ENCODE results near the gene CAPN1.
"Not testable (repeated sequence)": the region's sequence is repeated elsewhere in the genome, so short reads cannot be mapped to it uniquely, and the experiment has no call there.

Gene CAPN1

GRCh38 chr11:65181569-65182257, at the start of gene CAPN1:
Gene CAPN1 (plus strand): TSS chr11:65181928. CDS start chr11:65182702, 774 bp downstream.
- peak; percentile 64 for DNase-seq

GRCh38 chr11:65132238-65132987, 49.3 kb upstream of the CAPN1 start:
- no peak for DNase-seq

GRCh38 chr11:65132988-65133700, 48.6 kb upstream of the CAPN1 start:
- no peak for DNase-seq

- no peak for DNase-seq
These were observed 48.0 kb upstream of the CAPN1 start for GRCh38 chr11:65133724-65134123.

- DNase-seq: peak; percentile 61
These were observed 47.3 kb upstream of the CAPN1 start, which contains the start of gene SYVN1 for GRCh38 chr11:65134240-65134951. Gene SYVN1 (minus strand): TSS chr11:65134519. CDS start chr11:65133601, 918 bp downstream.

- DNase-seq: peak; percentile 97
These were observed 46.6 kb upstream of the CAPN1 start for GRCh38 chr11:65134952-65135632.

GRCh38 chr11:65135633-65136145, 46.0 kb upstream of the CAPN1 start:
- DNase-seq: no peak

- DNase-seq: no peak
These were observed 45.1 kb upstream of the CAPN1 start for GRCh38 chr11:65136515-65137096.

- no peak for DNase-seq
These were observed 39.7 kb upstream of the CAPN1 start for GRCh38 chr11:65141896-65142494.

- DNase-seq: no peak
These were observed 34.2 kb upstream of the CAPN1 start for GRCh38 chr11:65147352-65148075.

- no peak for DNase-seq
These were observed 33.1 kb upstream of the CAPN1 start for GRCh38 chr11:65148657-65149056.

- DNase-seq: not testable (repeated sequence)
These were observed 31.6 kb upstream of the CAPN1 start for GRCh38 chr11:65150131-65150508.

- DNase-seq: peak; percentile 82
These were observed 31.0 kb upstream of the CAPN1 start for GRCh38 chr11:65150509-65151299.

- DNase-seq: no peak
These were observed 30.3 kb upstream of the CAPN1 start for GRCh38 chr11:65151331-65151899.

GRCh38 chr11:65152122-65152521, 29.6 kb upstream of the CAPN1 start:
- DNase-seq: no peak

GRCh38 chr11:65156256-65156655, 25.5 kb upstream of the CAPN1 start:
- DNase-seq: no peak

GRCh38 chr11:65156926-65157325, 24.8 kb upstream of the CAPN1 start:
- no peak for DNase-seq

GRCh38 chr11:65157336-65157735, 24.4 kb upstream of the CAPN1 start:
- DNase-seq: no peak

GRCh38 chr11:65159012-65159411, 22.7 kb upstream of the CAPN1 start:
- DNase-seq: no peak
